Keratinocyte (primary cell): ENCODE measurements around the gene XIRP2. TPM values are rescaled to one million over a fixed set of nuclear protein-coding genes. Genes with fewer than 3 reads are reported as not detected.

Experiments
- DNase-seq: peaks from one replicate; pipeline ENCODE4 v3.0.0-alpha.2; 2011; ENCODE audit warnings: low read depth, missing footprints, low spot score
- FAIRE-seq: peaks from 2 replicates; lab custom pipeline; 2011; peaks lifted over from hg19 to GRCh38; lab: Jason Lieb, UNC
- H2AFZ ChIP-seq: 2 replicates; pipeline ENCODE4 v1.6.0; 2012; ENCODE audit warnings: low read length, control low read depth, inconsistent platforms; ENCODE audit not compliant: control insufficient read depth
- H3K27ac ChIP-seq: 2 replicates; pipeline ENCODE4 v1.5.1; 2011; ENCODE audit warnings: low read length; ENCODE audit not compliant: control insufficient read depth, insufficient read depth
- H3K27me3 ChIP-seq: 3 replicates; pipeline ENCODE4 v1.6.0; 2011; ENCODE audit warnings: low read length; ENCODE audit not compliant: control insufficient read depth, insufficient read depth; ENCODE audit errors: extremely low read depth
- H3K36me3 ChIP-seq, 2 experiments: 2 replicates in 1 of 2; 3 replicates in 1 of 2; pipeline ENCODE4 v1.5.1; 2011; ENCODE audit warnings: low read length in 2 of 2, mild to moderate bottlenecking in 1 of 2; ENCODE audit not compliant: control insufficient read depth in 2 of 2, insufficient read depth in 2 of 2; ENCODE audit errors: extremely low read depth in 1 of 2
- H3K4me1 ChIP-seq: 3 replicates; pipeline ENCODE4 v1.5.1; 2011; ENCODE audit warnings: low read length; ENCODE audit not compliant: control insufficient read depth, insufficient read depth; ENCODE audit errors: extremely low read depth
- H3K4me2 ChIP-seq: 3 replicates; pipeline ENCODE4 v1.6.0; 2011; ENCODE audit warnings: low read depth, low read length; ENCODE audit not compliant: control insufficient read depth, insufficient read depth; ENCODE audit errors: extremely low read depth
- H3K4me3 ChIP-seq, 3 experiments: fragments of 200-600 bp in 1 of 3; sonication (generic) in 1 of 3; 2 replicates in 2 of 3; 3 replicates in 1 of 3; pipeline ENCODE4 v1.5.1; 2011 to 2016; ENCODE audit warnings: low read length in 3 of 3, mild to moderate bottlenecking in 3 of 3, control low read depth in 2 of 3, inconsistent platforms in 1 of 3, low read depth in 1 of 3, mixed read lengths in 1 of 3, mixed run types in 1 of 3, moderate library complexity in 1 of 3; ENCODE audit not compliant: control insufficient read depth in 2 of 3, insufficient read depth in 2 of 3; ENCODE audit errors: extremely low read depth in 1 of 3
- H3K79me2 ChIP-seq: 2 replicates; pipeline ENCODE4 v1.6.0; 2012; ENCODE audit warnings: low read length; ENCODE audit not compliant: control insufficient read depth, insufficient read depth
- H3K9ac ChIP-seq: 3 replicates; pipeline ENCODE4 v1.6.0; 2011; ENCODE audit warnings: low read length; ENCODE audit not compliant: control insufficient read depth, insufficient read depth; ENCODE audit errors: extremely low read depth
- H3K9me1 ChIP-seq: 3 replicates; pipeline ENCODE4 v1.6.0; 2011; ENCODE audit warnings: low read length; ENCODE audit not compliant: control insufficient read depth, insufficient read depth; ENCODE audit errors: extremely low read depth
- H3K9me3 ChIP-seq: 2 replicates; pipeline ENCODE4 v1.5.1; 2012; ENCODE audit warnings: low read depth, low read length; ENCODE audit not compliant: control insufficient read depth
- H4K20me1 ChIP-seq: 3 replicates; pipeline ENCODE4 v1.6.0; 2011; ENCODE audit warnings: low read length; ENCODE audit not compliant: control insufficient read depth, insufficient read depth; ENCODE audit errors: extremely low read depth
- CTCF ChIP-seq, 3 experiments: IDR thresholded peaks in 1 of 3; conservative IDR thresholded peaks in 1 of 3; optimal IDR thresholded peaks in 1 of 3; 2 replicates in 2 of 3; 3 replicates in 1 of 3; pipeline versions ENCODE3 to v1.5.1; 2011; ENCODE audit warnings: low read length in 3 of 3, mild to moderate bottlenecking in 3 of 3, moderate library complexity in 2 of 3, control low read depth in 1 of 3, inconsistent platforms in 1 of 3; ENCODE audit not compliant: insufficient read depth in 2 of 3; ENCODE audit errors: extremely low read depth in 1 of 3
- EZH2 ChIP-seq: IDR thresholded peaks from one replicate; pipeline ENCODE4 v1.6.1; 2012; ENCODE audit warnings: inconsistent platforms, mild to moderate bottlenecking, low read length, moderate library complexity
- dilution Hi-C: fragments of 300-500 bp; cut with MboI; formaldehyde crosslinking; loops from one replicate; pipeline ENCODE4 v1.7.0; 2020; ENCODE audit warnings: low sequenced_read_pairs; ENCODE audit not compliant: extremely low pct_ligation_motif_present
- polyA plus RNA-seq, 5 experiments: library from polyadenylated mRNA; depleted of rRNA in 3 of 5; stranded (reverse) in 3 of 5; stranded (forward) in 1 of 5; unstranded in 1 of 5; fragments of >200 nt; gene quantifications; 1 replicate in 1 of 5; 2 replicates in 3 of 5; 3 replicates in 1 of 5; pipeline versions ENCODE4 v1.2.1 to v1.2.3, GENCODE V29; 2011 to 2012; ENCODE audit warnings: missing spikeins in 2 of 5, low read depth in 1 of 5, low replicate concordance in 1 of 5

The XIRP2 gene
- polyA plus RNA-seq, 1 donor (not counting 4 experiments of a cell fraction or from before 2014, with no cell fraction given), result 0.01 TPM

GRCh38 chr2:167015806-167016205 lies 127.5 kb downstream of the XIRP2 start:
- no peaks in the 10 kb centered on the region for H3K9me3 ChIP-seq
- no peak overlapping the region for H3K9ac ChIP-seq
- DNase-seq, result no peak
- no peak overlapping the region for H3K27ac ChIP-seq
- no peak overlapping the region for H3K4me2 ChIP-seq
- H3K4me1 ChIP-seq, result no peaks in the 10 kb centered on the region
- dilution Hi-C loops, result no loop called here
- no peaks in the 10 kb centered on the region for H4K20me1 ChIP-seq
- H3K9me1 ChIP-seq, result no peaks in the 10 kb centered on the region
- TF ChIP-seq EZH2, result no peak
- TF ChIP-seq CTCF (optimal IDR thresholded peaks at IDR 0.05 in 1 of 3, IDR thresholded peaks at IDR 0.05 in 1 of 3, conservative IDR thresholded peaks at IDR 0.05 in 1 of 3; ENCODE audit: extremely low read depth in 1 of 3, insufficient read depth in 2 of 3, low read length in 3 of 3), result no peak
- no peak overlapping the region for H2AFZ ChIP-seq
- no peak overlapping the region for H3K4me3 ChIP-seq
- no peaks in the 10 kb centered on the region for H3K27me3 ChIP-seq
- no peak for FAIRE-seq
- H3K36me3 ChIP-seq, result no peaks in the 10 kb centered on the region
- no peaks in the 10 kb centered on the region for H3K79me2 ChIP-seq

- H2AFZ ChIP-seq, result no peak overlapping the region
- H3K27me3 ChIP-seq, result no peaks in the 10 kb centered on the region
- H3K79me2 ChIP-seq, result no peaks in the 10 kb centered on the region
- no peak for FAIRE-seq
- H3K9me3 ChIP-seq, result no peaks in the 10 kb centered on the region
- no peak overlapping the region for H3K4me3 ChIP-seq
- no peaks in the 10 kb centered on the region for H3K9me1 ChIP-seq
- H3K4me1 ChIP-seq, result no peaks in the 10 kb centered on the region
- H3K36me3 ChIP-seq, result no peaks in the 10 kb centered on the region
- no peak overlapping the region for H3K4me2 ChIP-seq
- DNase-seq, result no peak
- H4K20me1 ChIP-seq, result no peaks in the 10 kb centered on the region
- dilution Hi-C loops, result no loop called here
- TF ChIP-seq CTCF (optimal IDR thresholded peaks at IDR 0.05 in 1 of 3, IDR thresholded peaks at IDR 0.05 in 1 of 3, conservative IDR thresholded peaks at IDR 0.05 in 1 of 3; ENCODE audit: extremely low read depth in 1 of 3, insufficient read depth in 2 of 3, low read length in 3 of 3), result no peak
- no peak overlapping the region for H3K9ac ChIP-seq
- H3K27ac ChIP-seq, result no peak overlapping the region
Observed at GRCh38 chr2:167017021-167017420, 128.7 kb downstream of the XIRP2 start.
